ENCODE data around the gene KCTD18.
A peak's percentile ranks its signal among the peaks of the same experiment; 100 is the strongest.

Gene KCTD18

DNA sequence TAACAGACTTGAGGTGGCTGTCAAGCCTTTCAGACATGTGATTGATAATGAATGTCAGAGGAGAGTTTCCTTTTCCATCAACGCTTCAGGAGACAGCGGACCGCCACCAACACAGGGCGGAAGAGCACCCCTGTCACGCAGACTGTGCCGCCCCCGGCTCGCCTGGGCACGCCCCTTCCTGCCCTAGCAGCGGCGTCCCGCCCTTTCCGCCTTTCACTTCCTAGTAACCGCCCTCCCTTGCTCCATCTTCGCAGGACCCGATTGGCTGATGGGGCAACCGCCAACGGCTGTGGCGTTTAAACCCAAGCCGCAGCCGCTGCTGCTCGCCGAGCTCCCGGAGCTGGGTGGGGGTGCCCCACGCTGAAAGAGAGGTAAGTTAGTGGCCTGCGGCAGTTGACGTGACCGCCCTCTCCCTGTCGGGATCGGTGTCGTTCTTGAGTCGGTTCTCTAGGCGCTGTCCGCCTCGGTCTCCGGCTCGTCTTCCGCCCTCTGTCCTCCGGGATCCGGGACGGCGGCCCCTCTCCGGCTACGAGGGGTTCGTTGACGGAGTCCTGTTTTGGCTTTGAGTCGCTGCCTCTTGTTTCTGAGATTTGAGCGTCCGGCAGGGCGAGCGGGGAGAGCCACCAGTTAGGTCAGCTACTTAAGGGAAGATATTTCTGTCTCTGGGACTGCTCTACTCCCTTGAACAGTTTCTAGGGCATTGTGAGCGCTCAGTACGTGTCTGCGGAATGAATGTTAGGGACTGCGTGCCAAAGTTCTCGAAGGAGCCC lies 16.2 kb upstream of the KCTD18 start, which contains the start of gene SGO2:
Gene SGO2, plus strand, starts transcription at position 326 of the 770 bp plus-strand sequence. CDS start 6,769 bp downstream, outside the sequence.
- H3K4me3 ChIP-seq (ENCODE audit: low read depth, low read length) = peak within 1 kb of the TSS; percentile 95
- TF ChIP-seq, protein P1, sequence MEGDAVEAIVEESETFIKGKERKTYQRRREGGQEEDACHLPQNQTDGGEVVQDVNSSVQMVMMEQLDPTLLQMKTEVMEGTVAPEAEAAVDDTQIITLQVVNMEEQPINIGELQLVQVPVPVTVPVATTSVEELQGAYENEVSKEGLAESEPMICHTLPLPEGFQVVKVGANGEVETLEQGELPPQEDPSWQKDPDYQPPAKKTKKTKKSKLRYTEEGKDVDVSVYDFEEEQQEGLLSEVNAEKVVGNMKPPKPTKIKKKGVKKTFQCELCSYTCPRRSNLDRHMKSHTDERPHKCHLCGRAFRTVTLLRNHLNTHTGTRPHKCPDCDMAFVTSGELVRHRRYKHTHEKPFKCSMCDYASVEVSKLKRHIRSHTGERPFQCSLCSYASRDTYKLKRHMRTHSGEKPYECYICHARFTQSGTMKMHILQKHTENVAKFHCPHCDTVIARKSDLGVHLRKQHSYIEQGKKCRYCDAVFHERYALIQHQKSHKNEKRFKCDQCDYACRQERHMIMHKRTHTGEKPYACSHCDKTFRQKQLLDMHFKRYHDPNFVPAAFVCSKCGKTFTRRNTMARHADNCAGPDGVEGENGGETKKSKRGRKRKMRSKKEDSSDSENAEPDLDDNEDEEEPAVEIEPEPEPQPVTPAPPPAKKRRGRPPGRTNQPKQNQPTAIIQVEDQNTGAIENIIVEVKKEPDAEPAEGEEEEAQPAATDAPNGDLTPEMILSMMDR (IDR thresholded peaks at IDR 0.05; ENCODE audit: control insufficient read depth, extremely low read depth, insufficient read depth) = no peak
- peak; percentile 76 for DNase-seq (ENCODE audit: low read depth)

DNA sequence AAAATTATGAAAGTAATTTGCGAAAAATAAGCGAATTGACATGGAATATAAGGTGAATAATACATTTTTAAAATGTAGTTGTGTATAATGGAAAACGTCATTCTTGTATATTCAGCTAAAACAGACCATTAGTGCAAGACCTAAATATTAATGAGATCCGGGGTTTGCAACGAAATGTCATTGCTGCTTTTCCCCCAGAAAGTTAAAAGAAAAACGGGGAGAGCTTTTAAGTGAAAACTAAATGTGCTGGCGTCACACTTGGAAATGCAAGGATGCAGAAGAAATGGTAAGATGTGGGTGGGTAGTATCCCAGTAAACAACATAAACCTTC lies 15.6 kb upstream of the KCTD18 start:
- H3K4me3 ChIP-seq (ENCODE audit: low read depth, low read length) = peak overlapping the region; percentile 95
- TF ChIP-seq, protein P1 (IDR thresholded peaks at IDR 0.05; ENCODE audit: control insufficient read depth, extremely low read depth, insufficient read depth) = no peak
- no peak for DNase-seq (ENCODE audit: low read depth)

DNA sequence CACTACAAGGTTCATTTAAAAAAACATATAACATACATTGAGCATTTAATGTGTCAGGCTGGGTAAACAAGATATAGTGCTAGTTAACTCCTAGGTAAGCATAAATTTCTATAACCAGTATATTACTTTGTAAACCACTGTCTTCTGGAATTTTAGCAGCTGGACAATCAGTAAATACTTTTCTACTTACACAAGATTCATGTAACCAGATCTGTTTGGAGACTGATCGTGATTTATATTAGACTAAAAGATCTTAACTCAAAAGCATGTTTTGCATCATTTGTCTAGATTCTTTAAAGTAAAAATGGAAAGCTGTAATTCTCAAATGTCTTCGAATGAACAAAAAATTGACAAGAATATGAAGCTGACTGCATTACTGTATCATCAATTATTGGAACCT lies 15.2 kb upstream of the KCTD18 start:
- no peak for DNase-seq (ENCODE audit: low read depth)
- H3K4me3 ChIP-seq (ENCODE audit: low read depth, low read length) = no peak overlapping the region; the same call in 1 of the 2 replicates
- TF ChIP-seq, protein P1 (IDR thresholded peaks at IDR 0.05; ENCODE audit: control insufficient read depth, extremely low read depth, insufficient read depth) = no peak

GRCh38 chr2:200523604-200524003 lies 13.7 kb upstream of the KCTD18 start:
- TF ChIP-seq, protein P1 (IDR thresholded peaks at IDR 0.05; ENCODE audit: control insufficient read depth, extremely low read depth, insufficient read depth) = no peak
- no peak overlapping the region for H3K4me3 ChIP-seq (ENCODE audit: low read depth, low read length)
- DNase-seq (ENCODE audit: low read depth) = no peak

GRCh38 chr2:200523158-200523557 lies 13.3 kb upstream of the KCTD18 start:
- no peak overlapping the region for H3K4me3 ChIP-seq (ENCODE audit: low read depth, low read length)
- TF ChIP-seq, protein P1 (IDR thresholded peaks at IDR 0.05; ENCODE audit: control insufficient read depth, extremely low read depth, insufficient read depth) = no peak
- no peak for DNase-seq (ENCODE audit: low read depth)

- H3K4me3 ChIP-seq (ENCODE audit: low read depth, low read length) = no peak overlapping the region
- DNase-seq (ENCODE audit: low read depth) = no peak
- TF ChIP-seq, protein P1 (IDR thresholded peaks at IDR 0.05; ENCODE audit: control insufficient read depth, extremely low read depth, insufficient read depth) = no peak
Measured at GRCh38 chr2:200515155-200515554, 5.3 kb upstream of the KCTD18 start.

- TF ChIP-seq, protein P1 (IDR thresholded peaks at IDR 0.05; ENCODE audit: control insufficient read depth, extremely low read depth, insufficient read depth) = no peak
- H3K4me3 ChIP-seq (ENCODE audit: low read depth, low read length) = peak overlapping the region; percentile 88
- no peak for DNase-seq (ENCODE audit: low read depth)
Measured at GRCh38 chr2:200509235-200509611, 645 bp downstream of the KCTD18 start.

All from LNCaP clone FGC (cell line).